ENCODE results near the gene ZFHX2. TPM values are rescaled to one million over a fixed set of nuclear protein-coding genes. Genes with fewer than 3 reads are reported as not detected.

Gene ZFHX2
- total and polyA plus RNA-seq, 8 donors, result 2.9 to 6.2 (median 4.9) TPM

GRCh38 chr14:23544511-23545447 lies 6.8 kb downstream of the ZFHX2 start:
- H3K4me1 ChIP-seq, result peaks cover 0 to 8% of the 10 kb centered on the region in 2 donors
- intact Hi-C loops (cut with DNase I), result no loop called here
- no peaks in the 10 kb centered on the region for H3K9me3 ChIP-seq
- H3K36me3 ChIP-seq, result no peaks in the 10 kb centered on the region
- ATAC-seq (no peak), DNase-seq (peak in 1 of 4 donors; percentile 71)
- TF ChIP-seq CTCF (IDR thresholded peaks at IDR 0.05), result no peak
- H3K27me3 ChIP-seq, result no peaks in the 10 kb centered on the region
- H3K4me3 ChIP-seq, result no peak overlapping the region
- no peak overlapping the region for H3K27ac ChIP-seq

GRCh38 chr14:23543403-23543802 lies 8.2 kb downstream of the ZFHX2 start:
- H3K4me1 ChIP-seq, result peaks cover 0 to 8% of the 10 kb centered on the region in 2 donors
- intact Hi-C loops (cut with DNase I), result no loop called here
- no peak overlapping the region for H3K27ac ChIP-seq
- H3K4me3 ChIP-seq, result no peak overlapping the region
- H3K36me3 ChIP-seq, result no peaks in the 10 kb centered on the region
- no peaks in the 10 kb centered on the region for H3K9me3 ChIP-seq
- ATAC-seq (no peak), DNase-seq (no peak)
- TF ChIP-seq CTCF (IDR thresholded peaks at IDR 0.05), result no peak
- no peaks in the 10 kb centered on the region for H3K27me3 ChIP-seq

- H3K36me3 ChIP-seq, result no peaks in the 10 kb centered on the region
- ATAC-seq (no peak), DNase-seq (no peak)
- no peaks in the 10 kb centered on the region for H3K9me3 ChIP-seq
- H3K4me3 ChIP-seq, result no peak overlapping the region
- H3K4me1 ChIP-seq, result peaks cover 0 to 8% of the 10 kb centered on the region in 2 donors
- no peak for TF ChIP-seq CTCF (IDR thresholded peaks at IDR 0.05)
- intact Hi-C loops (cut with DNase I), result no loop called here
- H3K27ac ChIP-seq, result no peak overlapping the region
- H3K27me3 ChIP-seq, result no peaks in the 10 kb centered on the region
Measured at GRCh38 chr14:23542261-23542660, 9.3 kb downstream of the ZFHX2 start.

GRCh38 chr14:23540141-23540469 lies 11.5 kb downstream of the ZFHX2 start:
- intact Hi-C loops (cut with DNase I), result no loop called here
- Histone ChIP-seq H3K27ac (no peak overlapping the region), H3K27me3 (no peaks in the 10 kb centered on the region), H3K4me3 (no peak overlapping the region), H3K9me3 (no peaks in the 10 kb centered on the region), H3K4me1 (peaks cover 0 to 7% of the 10 kb centered on the region in 2 donors), H3K36me3 (no peaks in the 10 kb centered on the region)
- ATAC-seq (no peak), DNase-seq (no peak)
- no peak for TF ChIP-seq CTCF (IDR thresholded peaks at IDR 0.05)

- no peaks in the 10 kb centered on the region for H3K36me3 ChIP-seq
- DNase-seq (peak in 2 of 4 donors; percentile 35 to 60), ATAC-seq (peak; percentile 91)
- intact Hi-C loops (cut with DNase I), result loop anchor here in 1 of 2 donors (10.0 kb wide), 1 partner anchor 55 kb away; no protein-coding TSS in a partner anchor
- no peaks in the 10 kb centered on the region for H3K9me3 ChIP-seq
- H3K4me3 ChIP-seq, result no peak overlapping the region
- H3K27me3 ChIP-seq, result no peaks in the 10 kb centered on the region
- no peak overlapping the region for H3K27ac ChIP-seq
- H3K4me1 ChIP-seq, result peaks cover 0 to under 1% of the 10 kb centered on the region in 2 donors
- TF ChIP-seq CTCF (IDR thresholded peaks at IDR 0.05), result peak; percentile 74
Measured at GRCh38 chr14:23539248-23540140, 12.1 kb downstream of the ZFHX2 start.

All from left lung (tissue), 10 donors.